ENCODE measurements around the gene TTC23L.
A peak's percentile ranks its signal among the peaks of the same experiment; 100 is the strongest.

TTC23L gene

GRCh38 chr5:34833976-34834793 lies 4.8 kb upstream of the TTC23L start:
- TF ChIP-seq CTCF (conservative IDR thresholded peaks at IDR 0.05), result no peak
- no peak overlapping the region; the same call in 1 of the 2 replicates for H3K27ac ChIP-seq

GRCh38 chr5:34834794-34835089 lies 4.2 kb upstream of the TTC23L start:
- no peak overlapping the region for H3K27ac ChIP-seq
- TF ChIP-seq CTCF (conservative IDR thresholded peaks at IDR 0.05), result no peak

- H3K27ac ChIP-seq, result no peak overlapping the region
- TF ChIP-seq CTCF (conservative IDR thresholded peaks at IDR 0.05), result no peak
These were observed 3.3 kb upstream of the TTC23L start for GRCh38 chr5:34835664-34836063.

GRCh38 chr5:34841816-34842215 lies 2.9 kb downstream of the TTC23L start:
- no peak overlapping the region for H3K27ac ChIP-seq
- no peak for TF ChIP-seq CTCF (conservative IDR thresholded peaks at IDR 0.05)

- TF ChIP-seq CTCF (conservative IDR thresholded peaks at IDR 0.05), result no peak
- H3K27ac ChIP-seq, result peak overlapping the region; percentile 78
These were observed 3.6 kb downstream of the TTC23L start for GRCh38 chr5:34842554-34842953.

- TF ChIP-seq CTCF (conservative IDR thresholded peaks at IDR 0.05), result no peak
- peak overlapping the region; percentile 78 for H3K27ac ChIP-seq
These were observed 4.5 kb downstream of the TTC23L start for GRCh38 chr5:34843497-34843896.

- H3K27ac ChIP-seq, result peak overlapping the region; percentile 78
- no peak for TF ChIP-seq CTCF (conservative IDR thresholded peaks at IDR 0.05)
These were observed 5.1 kb downstream of the TTC23L start for GRCh38 chr5:34844106-34844505.

All from VCaP (cell line).